RPMI7951 (cell line): ENCODE measurements around the gene LRRC28. TPM values are rescaled to one million over a fixed set of nuclear protein-coding genes. Genes with fewer than 3 reads are reported as not detected.

Experiments used
- DNase-seq: peaks from one replicate; pipeline ENCODE4 v3.0.0-alpha.2; 2012; ENCODE audit warnings: low read depth
- total RNA-seq: library from RNA; depleted of rRNA; stranded (reverse); fragments of >200 nt; shearing (Covaris generic); gene quantifications from 2 replicates; pipeline ENCODE4 v1.2.3, GENCODE V29; 2014

LRRC28 gene
- total RNA-seq, 1 experiment from 2014 or later, result 32.9 TPM

- no peak for DNase-seq
These were observed 165.2 kb downstream of the LRRC28 start for GRCh38 chr15:99416191-99417188.

DNA sequence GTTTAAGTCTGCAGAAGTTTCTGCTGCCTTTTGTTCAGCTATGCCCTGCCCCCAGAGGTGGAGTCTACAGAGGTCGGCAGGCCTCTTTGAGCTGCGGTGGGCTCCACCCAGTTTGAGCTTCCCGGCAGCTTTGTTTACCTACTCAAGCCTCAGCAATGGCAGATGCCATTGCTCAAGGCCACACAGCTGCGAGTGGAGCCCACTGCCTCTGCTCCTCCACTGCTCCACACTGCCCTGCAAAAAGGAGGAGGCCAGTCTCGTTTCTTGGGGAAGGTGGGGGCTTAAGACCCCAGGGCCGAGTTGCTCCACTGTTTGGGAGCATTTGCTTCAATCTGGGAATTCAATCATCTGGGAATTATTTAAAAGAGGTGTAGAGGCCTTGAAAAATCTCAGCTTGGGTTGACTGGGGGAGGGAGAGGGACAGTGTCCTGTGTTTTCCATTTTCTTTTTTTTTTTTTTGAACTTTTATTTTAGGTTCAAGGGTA, 169.9 kb downstream of the LRRC28 start:
- peak; percentile 48 for DNase-seq

DNA sequence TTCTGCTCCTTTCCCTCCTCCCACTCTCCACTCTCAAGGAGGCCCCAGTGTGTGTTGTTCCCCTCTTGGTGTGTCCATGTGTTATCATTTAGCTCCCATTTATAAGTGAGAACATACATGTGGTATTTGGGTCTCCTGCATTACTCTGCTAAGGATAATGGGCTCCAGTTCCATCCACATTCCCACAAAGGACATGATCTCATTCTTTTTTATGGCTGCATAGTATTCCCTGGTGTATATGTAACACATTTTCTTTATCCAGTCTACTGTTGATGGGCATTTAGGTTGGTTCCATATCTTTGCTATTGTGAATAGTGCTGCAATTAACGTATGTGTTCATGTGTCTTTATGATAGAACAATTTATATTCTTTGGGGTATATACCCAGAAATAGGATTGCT, 170.5 kb downstream of the LRRC28 start:
- no peak for DNase-seq

- no peak for DNase-seq
These were observed 172.2 kb downstream of the LRRC28 start for GRCh38 chr15:99423186-99424130.

DNA sequence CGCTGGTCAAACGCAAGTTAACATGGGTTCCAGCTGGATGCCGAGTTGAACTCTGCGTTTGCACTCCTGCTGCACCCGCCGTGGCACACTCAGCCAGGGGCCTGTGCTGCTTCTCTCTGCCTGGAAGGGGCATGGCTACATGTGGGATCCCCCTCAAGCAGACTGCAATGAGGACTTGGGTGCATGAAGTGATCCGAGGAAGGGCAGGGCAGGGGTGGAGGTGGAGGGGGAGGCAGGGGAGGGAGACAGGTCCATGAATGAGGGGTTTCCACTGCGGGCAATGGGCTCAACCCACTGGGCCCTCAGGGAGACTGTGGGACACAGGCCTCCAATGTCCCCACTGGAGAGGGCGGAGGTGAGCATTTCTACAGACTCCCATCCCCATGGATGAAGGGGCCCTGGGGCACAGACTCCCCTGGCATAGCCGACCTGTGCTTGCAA, 172.9 kb downstream of the LRRC28 start:
- no peak for DNase-seq

DNA sequence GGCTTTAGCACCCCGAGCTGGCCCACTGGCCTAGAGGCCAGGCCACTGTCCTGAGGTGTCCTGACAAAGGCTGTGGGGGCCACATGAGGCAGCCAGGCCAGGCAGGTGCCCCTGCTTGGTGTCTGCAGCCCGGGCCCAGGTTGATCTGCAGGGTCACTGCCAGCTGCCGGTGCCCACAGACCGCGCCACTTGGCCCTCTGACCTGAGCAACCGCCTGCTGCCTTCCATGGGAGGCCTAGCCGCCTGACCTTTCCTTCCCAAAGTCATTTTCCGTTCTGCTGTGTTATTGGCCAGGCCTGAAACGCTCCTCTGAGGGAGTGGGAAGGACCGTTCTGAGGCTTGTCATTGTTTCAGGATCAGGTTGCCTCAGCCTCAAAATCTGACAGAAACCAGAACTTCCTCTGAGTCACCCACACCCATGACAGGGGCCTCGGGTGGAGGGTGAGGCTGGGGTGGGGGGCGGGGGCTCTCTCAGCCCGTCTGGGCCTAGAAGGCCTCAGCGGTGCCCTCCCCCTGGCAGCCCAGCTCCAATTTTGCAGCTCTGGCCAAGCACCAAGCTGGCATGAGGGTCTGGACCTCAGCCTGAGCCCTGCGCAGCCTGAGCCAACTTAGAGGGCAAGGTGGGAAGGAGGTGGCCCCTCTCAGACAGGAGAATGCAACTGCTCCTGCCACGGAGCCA, 173.8 kb downstream of the LRRC28 start:
- peak; percentile 93 for DNase-seq

- DNase-seq, result no peak
These were observed 174.5 kb downstream of the LRRC28 start for GRCh38 chr15:99425657-99426301.

DNA sequence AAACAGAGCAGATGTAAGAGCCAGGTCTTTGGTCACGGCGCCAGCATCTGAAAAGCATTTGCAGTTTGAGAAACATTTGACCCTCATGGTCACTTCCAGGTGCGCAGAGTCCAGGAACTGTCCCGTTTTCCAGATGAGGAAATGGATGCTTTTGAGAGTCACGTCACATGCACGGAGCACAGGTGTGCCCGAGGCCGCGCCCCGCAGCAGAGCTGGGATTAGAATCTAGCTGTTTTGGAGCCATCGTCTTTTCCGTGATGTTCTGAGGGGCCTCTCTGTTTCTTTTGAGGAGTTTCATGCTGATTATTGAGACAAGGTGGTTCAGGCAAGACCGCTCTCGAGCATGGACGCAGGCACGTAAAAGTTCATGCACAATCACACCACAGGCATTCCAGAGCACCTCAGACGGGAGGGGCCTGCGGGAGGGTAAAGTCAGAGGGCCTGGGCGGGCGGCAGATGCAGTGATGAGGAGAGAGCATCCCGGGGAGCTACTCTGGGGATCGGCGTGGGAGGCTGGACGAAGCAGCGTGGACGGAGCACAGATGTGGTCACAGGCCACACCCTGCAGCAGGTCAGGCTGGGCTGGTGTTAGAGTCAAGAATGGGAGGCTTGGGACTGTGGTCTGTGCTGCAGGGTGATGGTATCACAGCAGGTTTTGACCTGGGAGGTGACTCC, 175.3 kb downstream of the LRRC28 start:
- DNase-seq, result no peak

DNA sequence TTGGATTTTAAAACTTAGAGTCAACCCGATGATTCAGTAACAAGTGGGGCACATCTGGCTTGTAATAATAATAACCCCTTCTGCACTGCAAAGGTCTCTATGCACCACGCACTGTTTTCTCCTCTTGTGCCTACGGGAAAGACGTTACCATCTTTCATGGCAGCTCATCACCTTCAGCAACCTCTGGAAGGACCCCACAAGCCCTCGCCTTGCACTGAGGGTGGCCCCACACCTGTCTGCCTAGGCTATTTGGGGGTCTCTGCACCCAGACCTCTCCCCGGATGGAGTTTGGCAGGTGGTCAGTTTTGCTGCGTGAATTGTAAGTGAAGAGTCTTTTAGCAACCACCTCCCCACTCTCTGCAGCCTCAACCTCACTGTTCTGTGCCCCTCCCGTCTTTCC, 175.9 kb downstream of the LRRC28 start:
- no peak for DNase-seq

DNA sequence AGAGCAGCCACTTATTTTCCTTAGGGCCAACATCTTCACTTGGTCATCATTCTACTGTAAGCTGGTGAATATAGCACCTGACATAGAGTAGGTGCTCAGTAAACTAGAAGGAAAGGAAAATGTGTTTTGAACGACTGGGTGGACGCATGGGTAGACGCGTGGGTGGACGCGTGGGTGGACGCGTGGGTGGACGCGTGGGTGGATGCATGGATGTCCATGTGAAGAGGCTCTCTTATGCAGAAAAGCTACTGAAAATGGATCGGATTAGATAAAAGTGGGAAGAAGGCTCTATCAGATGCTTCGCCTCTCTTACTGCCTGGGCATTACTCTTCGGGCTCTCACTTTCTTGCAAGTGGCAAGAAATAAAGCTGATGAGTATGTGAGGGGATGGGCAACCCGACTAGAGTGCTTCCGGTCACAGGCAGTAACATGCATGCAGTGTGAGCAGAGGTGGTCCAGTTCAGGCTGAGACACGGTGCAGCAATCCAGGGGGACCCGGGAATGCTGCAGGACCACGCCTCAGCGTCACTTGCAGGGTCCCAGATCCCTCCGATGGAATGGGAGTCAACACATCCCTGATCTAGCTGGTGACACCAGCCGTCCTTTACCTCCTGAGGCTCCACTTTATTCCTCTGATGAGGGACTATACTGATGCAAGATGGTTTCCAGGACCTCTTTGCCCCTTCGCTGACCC, 176.5 kb downstream of the LRRC28 start:
- no peak for DNase-seq

- no peak for DNase-seq
These were observed 178.4 kb downstream of the LRRC28 start for GRCh38 chr15:99429681-99430081.

GRCh38 chr15:99430881-99431401, 179.7 kb downstream of the LRRC28 start:
- no peak for DNase-seq

- no peak for DNase-seq
These were observed 180.4 kb downstream of the LRRC28 start for GRCh38 chr15:99431661-99432091.

- no peak for DNase-seq
These were observed 181.2 kb downstream of the LRRC28 start for GRCh38 chr15:99432271-99433025.

DNA sequence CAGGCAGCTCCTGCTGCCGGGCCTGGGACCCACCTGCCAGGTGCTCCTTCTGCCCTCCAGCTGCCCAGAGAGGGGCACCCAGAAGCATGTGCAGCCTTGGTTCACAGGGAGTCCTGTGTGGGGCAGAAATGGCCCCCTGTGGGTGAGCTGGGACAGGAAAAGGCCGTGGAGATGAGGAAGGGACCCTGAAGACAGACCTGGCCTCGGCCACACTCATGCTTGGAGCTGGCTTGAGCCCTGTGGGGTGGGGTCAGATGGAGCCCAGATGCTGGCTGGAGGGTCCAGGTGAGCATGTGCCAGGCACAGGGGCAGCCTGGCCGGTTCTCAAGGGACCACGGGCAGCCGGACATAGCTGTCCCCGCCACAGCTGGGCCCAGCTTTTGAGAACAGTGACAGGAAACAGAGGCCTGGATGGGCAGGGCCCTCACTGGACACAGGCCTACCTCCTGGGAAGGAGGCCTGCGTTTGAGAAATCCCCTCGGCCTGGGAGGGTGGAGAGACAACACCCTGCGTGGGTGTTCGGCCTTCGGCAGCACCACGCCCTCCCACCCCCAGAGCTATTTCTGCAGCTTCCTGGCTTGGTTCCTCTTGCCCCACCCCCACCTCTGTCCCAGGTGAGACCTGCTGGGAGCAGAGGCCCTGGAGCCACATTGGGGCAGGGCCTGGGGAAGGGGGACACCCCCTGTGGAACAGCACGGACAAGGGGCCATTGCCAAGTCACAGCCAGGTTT, 181.9 kb downstream of the LRRC28 start:
- DNase-seq, result no peak

DNA sequence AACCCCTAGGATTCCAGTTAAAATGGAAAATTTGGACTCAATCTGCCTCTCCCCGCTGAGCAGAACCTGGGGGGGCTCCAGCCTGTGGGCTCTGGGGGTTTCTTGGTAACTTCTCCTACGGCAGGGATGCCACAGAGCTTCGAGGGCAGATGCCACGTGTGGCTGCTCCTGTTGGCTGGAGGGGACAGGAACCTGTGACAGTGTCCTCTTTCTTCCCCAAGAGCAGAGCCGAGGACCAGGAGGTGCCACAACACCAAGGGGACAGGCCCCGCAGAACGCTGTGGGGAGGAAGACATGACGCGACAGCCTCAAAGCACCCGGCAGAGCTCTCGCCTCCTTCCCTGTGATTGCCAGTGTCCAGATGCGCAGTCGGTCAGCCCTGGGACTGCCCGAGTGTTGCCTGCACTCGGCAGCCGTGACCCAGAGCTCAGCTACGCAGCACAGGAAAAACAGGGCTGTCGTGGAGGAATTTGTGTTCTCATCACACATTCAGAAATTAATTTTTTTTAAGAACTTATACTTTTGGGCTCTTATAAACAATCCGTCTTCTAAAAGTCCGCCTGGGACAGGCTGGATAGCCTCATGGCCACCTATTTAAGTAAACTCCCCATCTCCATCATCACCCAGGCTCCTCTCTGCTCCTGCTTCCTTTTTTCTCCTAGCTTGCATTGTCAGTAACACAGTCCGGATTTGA, 182.6 kb downstream of the LRRC28 start:
- DNase-seq, result no peak

DNA sequence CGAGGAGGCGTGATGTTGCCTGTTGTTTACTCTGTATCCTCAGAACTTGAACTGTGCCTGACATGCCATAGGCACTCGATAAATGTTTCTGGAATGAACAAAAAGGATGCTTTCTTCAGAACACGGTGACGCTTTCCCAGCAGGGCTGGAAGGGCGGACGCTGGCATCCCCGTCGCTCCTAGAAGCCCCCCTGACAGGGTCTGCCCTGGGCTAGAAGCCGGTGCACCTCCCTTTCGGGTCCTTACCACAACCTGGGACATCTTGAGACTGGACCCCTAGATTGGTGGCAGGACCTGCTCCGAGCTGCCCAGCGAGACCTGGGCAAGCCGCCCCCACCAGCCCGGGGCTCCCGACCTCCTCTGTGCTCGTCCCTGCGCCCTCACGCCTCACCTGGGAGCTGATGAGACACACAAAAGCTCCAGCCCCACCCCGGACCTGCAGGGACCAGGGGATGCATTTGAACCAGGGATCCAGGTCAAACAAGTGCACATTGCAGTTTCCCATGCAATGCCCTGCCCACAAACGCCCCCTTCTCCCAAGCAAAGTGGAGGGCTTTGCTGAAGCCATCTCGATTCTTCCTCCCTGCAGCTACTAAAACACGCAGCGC, 183.3 kb downstream of the LRRC28 start:
- DNase-seq, result no peak
